Measurements from ENCODE around the gene FAHD2B. TPM values are rescaled to one million over a fixed set of nuclear protein-coding genes. Genes with fewer than 3 reads are reported as not detected.
"Not testable (repeated sequence)": the region's sequence is repeated elsewhere in the genome, so short reads cannot be mapped to it uniquely, and the experiment has no call there.

Gene FAHD2B
- polyA plus RNA-seq, 1 of the 3 experiments (the other 2 are of a cell fraction): 13.3 TPM

- H3K36me3 ChIP-seq (replicated peaks in 1 of 2; ENCODE audit: control insufficient read depth in 1 of 2, insufficient read depth in 2 of 2, low read length in 1 of 2); POLR2A ChIA-PET; H3K4me3 ChIP-seq (ENCODE audit: low read depth in 2 of 2, low read length in 1 of 2); DNase-seq; H4K20me1 ChIP-seq (ENCODE audit: insufficient read depth); H3K9ac ChIP-seq; H3K27ac ChIP-seq (ENCODE audit: low read depth in 2 of 2, low read length in 1 of 2); H3K79me2 ChIP-seq (ENCODE audit: insufficient read depth); H2AFZ ChIP-seq (ENCODE audit: low read depth); CTCF ChIA-PET; H3K9me2 ChIP-seq; H3K27me3 ChIP-seq (ENCODE audit: insufficient read depth); H3F3A ChIP-seq (replicated peaks; ENCODE audit: insufficient read depth); H3K9me3 ChIP-seq; H3K4me1 ChIP-seq (ENCODE audit: control insufficient read depth in 1 of 2, insufficient read depth in 2 of 2, low read depth in 1 of 2, low read length in 1 of 2); H3K4me2 ChIP-seq: not testable (repeated sequence)
- 42% methylated on average over 3 of the region's 3 CpGs for WGBS (ENCODE audit: low lambda C conversion rate)
These were observed 4.2 kb upstream of the FAHD2B start for GRCh38 chr2:97098786-97099372.

GRCh38 chr2:97095661-97096060 is 979 bp upstream of the FAHD2B start:
- Histone ChIP-seq H3F3A (replicated peaks; ENCODE audit: insufficient read depth) (no peaks in the 10 kb centered on the region), H3K4me2 (peak overlapping the region; percentile 85), H2AFZ (ENCODE audit: low read depth) (no peak overlapping the region; the same call in 1 of the 2 replicates), H3K4me1 (ENCODE audit: control insufficient read depth in 1 of 2, insufficient read depth in 2 of 2, low read depth in 1 of 2, low read length in 1 of 2) (peaks cover 0 to 9% of the 10 kb centered on the region in 2 experiments; a peak in 1 of 4 replicates), H3K9ac (no peak overlapping the region), H3K4me3 (ENCODE audit: low read depth in 2 of 2, low read length in 1 of 2) (no peak overlapping the region; a peak in 1 of 4 replicates), H3K27ac (ENCODE audit: low read depth in 2 of 2, low read length in 1 of 2) (no peak overlapping the region), H3K9me3 (no peaks in the 10 kb centered on the region), H4K20me1 (ENCODE audit: insufficient read depth) (no peaks in the 10 kb centered on the region), H3K79me2 (ENCODE audit: insufficient read depth) (no peaks in the 10 kb centered on the region), H3K36me3 (replicated peaks in 1 of 2; ENCODE audit: control insufficient read depth in 1 of 2, insufficient read depth in 2 of 2, low read length in 1 of 2) (no peaks in the 10 kb centered on the region), H3K9me2 (no peaks in the 10 kb centered on the region), H3K27me3 (ENCODE audit: insufficient read depth) (no peaks in the 10 kb centered on the region)
- DNase-seq: no peak
- CTCF ChIA-PET: no interaction called here
- TF ChIP-seq RFX5 (IDR thresholded peaks at IDR 0.05; ENCODE audit: low read length) (no peak), IRF3 (IDR thresholded peaks at IDR 0.05; ENCODE audit: low read depth, low read length) (no peak), RAD21 (IDR thresholded peaks at IDR 0.05; ENCODE audit: low read length) (no peak), RCOR1 (IDR thresholded peaks at IDR 0.05; ENCODE audit: low read length) (no peak), YY1 (IDR thresholded peaks at IDR 0.05; ENCODE audit: low read depth) (no peak)
- 95% methylated on average over 10 of the region's 12 CpGs for WGBS (ENCODE audit: low lambda C conversion rate)
- POLR2A ChIA-PET: no interaction called here

GRCh38 chr2:97093983-97094771 is 505 bp downstream of the FAHD2B start:
- H3K4me1 ChIP-seq (ENCODE audit: control insufficient read depth in 1 of 2, insufficient read depth in 2 of 2, low read depth in 1 of 2, low read length in 1 of 2); H4K20me1 ChIP-seq (ENCODE audit: insufficient read depth); H3K9me2 ChIP-seq; H3F3A ChIP-seq (replicated peaks; ENCODE audit: insufficient read depth); H3K27ac ChIP-seq (ENCODE audit: low read depth in 2 of 2, low read length in 1 of 2); DNase-seq; H3K36me3 ChIP-seq (replicated peaks in 1 of 2; ENCODE audit: control insufficient read depth in 1 of 2, insufficient read depth in 2 of 2, low read length in 1 of 2); H3K27me3 ChIP-seq (ENCODE audit: insufficient read depth); H2AFZ ChIP-seq (ENCODE audit: low read depth); H3K4me2 ChIP-seq; CTCF ChIA-PET; POLR2A ChIA-PET; H3K9me3 ChIP-seq; H3K79me2 ChIP-seq (ENCODE audit: insufficient read depth); H3K9ac ChIP-seq: not testable (repeated sequence)
- WGBS (ENCODE audit: low lambda C conversion rate): 80% methylated on average over 1 of the region's 33 CpGs
- H3K4me3 ChIP-seq (ENCODE audit: low read depth in 2 of 2, low read length in 1 of 2): peak overlapping the region; percentile 13 to 38; a peak in 2 of 4 replicates

GRCh38 chr2:97092946-97093345 is 1.7 kb downstream of the FAHD2B start:
- DNase-seq; H3K4me3 ChIP-seq (ENCODE audit: low read depth in 2 of 2, low read length in 1 of 2); H3K4me1 ChIP-seq (ENCODE audit: control insufficient read depth in 1 of 2, insufficient read depth in 2 of 2, low read depth in 1 of 2, low read length in 1 of 2); POLR2A ChIA-PET; H3K4me2 ChIP-seq; H3K9ac ChIP-seq; H3K9me3 ChIP-seq; H3K27ac ChIP-seq (ENCODE audit: low read depth in 2 of 2, low read length in 1 of 2); CTCF ChIA-PET; H3K36me3 ChIP-seq (replicated peaks in 1 of 2; ENCODE audit: control insufficient read depth in 1 of 2, insufficient read depth in 2 of 2, low read length in 1 of 2); H2AFZ ChIP-seq (ENCODE audit: low read depth); H3K79me2 ChIP-seq (ENCODE audit: insufficient read depth); H3K27me3 ChIP-seq (ENCODE audit: insufficient read depth); H3K9me2 ChIP-seq; H3F3A ChIP-seq (replicated peaks; ENCODE audit: insufficient read depth); H4K20me1 ChIP-seq (ENCODE audit: insufficient read depth): not testable (repeated sequence)
- 93% methylated on average over 2 of the region's 2 CpGs for WGBS (ENCODE audit: low lambda C conversion rate)

- H3K79me2 ChIP-seq (ENCODE audit: insufficient read depth); H3K27me3 ChIP-seq (ENCODE audit: insufficient read depth); H2AFZ ChIP-seq (ENCODE audit: low read depth); H3K36me3 ChIP-seq (replicated peaks in 1 of 2; ENCODE audit: control insufficient read depth in 1 of 2, insufficient read depth in 2 of 2, low read length in 1 of 2); H4K20me1 ChIP-seq (ENCODE audit: insufficient read depth); H3K27ac ChIP-seq (ENCODE audit: low read depth in 2 of 2, low read length in 1 of 2); H3K4me1 ChIP-seq (ENCODE audit: control insufficient read depth in 1 of 2, insufficient read depth in 2 of 2, low read depth in 1 of 2, low read length in 1 of 2); H3K4me3 ChIP-seq (ENCODE audit: low read depth in 2 of 2, low read length in 1 of 2); H3K9me3 ChIP-seq; H3K4me2 ChIP-seq; DNase-seq; H3K9me2 ChIP-seq; H3K9ac ChIP-seq; CTCF ChIA-PET; POLR2A ChIA-PET; H3F3A ChIP-seq (replicated peaks; ENCODE audit: insufficient read depth): not testable (repeated sequence)
- WGBS (ENCODE audit: low lambda C conversion rate): 91% methylated on average over 1 of the region's 1 CpG
These were observed 6.0 kb downstream of the FAHD2B start for GRCh38 chr2:97088706-97089105.
